Choroid plexus epithelial cell (primary cell): ENCODE data around the gene SORL1-AS1.

Experiments
- DNase-seq: peaks from one replicate; pipeline ENCODE4 v3.0.0-alpha.2; 2010; ENCODE audit warnings: low read depth
- H3K4me3 ChIP-seq: 2 replicates; pipeline ENCODE4 v1.5.1; 2011; ENCODE audit warnings: low read depth, mild to moderate bottlenecking, control low read depth, low read length, moderate library complexity
- CTCF ChIP-seq: conservative IDR thresholded peaks from 2 replicates; pipeline ENCODE4 v1.5.1; 2011; ENCODE audit warnings: low read depth, mild to moderate bottlenecking, control low read depth, inconsistent platforms, low read length, moderate library complexity

The SORL1-AS1 gene

GRCh38 chr11:121448011-121448410 is 4.8 kb downstream of the SORL1-AS1 start:
- H3K4me3 ChIP-seq, result no peak overlapping the region

GRCh38 chr11:121446752-121447156 is 6.0 kb downstream of the SORL1-AS1 start:
- H3K4me3 ChIP-seq, result no peak overlapping the region
- peak; percentile 46 for TF ChIP-seq CTCF
- peak; percentile 47 for DNase-seq

More at GRCh38 chr11:121448011-121448410, 4.8 kb downstream of the SORL1-AS1 start:
- no peak for DNase-seq
- no peak for TF ChIP-seq CTCF

DNA sequence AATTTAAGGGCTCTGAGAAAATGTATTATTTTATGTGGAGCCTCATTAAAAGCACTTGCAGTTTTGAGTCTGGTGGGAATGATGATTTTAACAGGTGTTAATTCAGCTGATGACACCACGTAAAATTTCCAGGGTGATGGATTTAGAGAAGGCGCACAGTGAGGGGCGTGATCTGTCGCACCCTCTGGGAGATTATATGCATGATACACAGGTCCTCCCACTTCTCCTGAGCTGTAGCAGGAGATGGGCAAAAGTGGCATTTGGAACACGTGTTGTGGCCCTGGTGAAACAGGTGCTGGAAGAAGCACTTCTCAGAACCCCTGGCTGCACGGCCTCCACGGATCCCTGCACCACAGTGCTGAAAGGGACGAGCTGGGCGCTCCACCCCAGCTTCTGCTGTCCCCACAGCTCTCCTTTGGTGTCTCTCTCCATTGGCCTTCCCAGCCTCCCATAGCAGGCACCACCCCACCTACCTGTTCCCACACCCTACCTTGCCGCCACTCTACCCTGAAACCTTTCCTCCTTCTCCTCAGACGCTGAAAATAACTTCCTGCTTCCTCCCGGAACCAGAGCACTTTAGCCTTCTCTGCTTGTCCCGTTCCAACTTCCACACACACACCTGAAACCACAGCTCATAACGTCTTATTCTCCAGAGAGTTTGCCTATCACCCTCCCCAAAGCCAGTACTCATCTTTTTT is 7.5 kb downstream of the SORL1-AS1 start:
- DNase-seq, result no peak
- no peak for TF ChIP-seq CTCF
- no peak overlapping the region for H3K4me3 ChIP-seq

DNA sequence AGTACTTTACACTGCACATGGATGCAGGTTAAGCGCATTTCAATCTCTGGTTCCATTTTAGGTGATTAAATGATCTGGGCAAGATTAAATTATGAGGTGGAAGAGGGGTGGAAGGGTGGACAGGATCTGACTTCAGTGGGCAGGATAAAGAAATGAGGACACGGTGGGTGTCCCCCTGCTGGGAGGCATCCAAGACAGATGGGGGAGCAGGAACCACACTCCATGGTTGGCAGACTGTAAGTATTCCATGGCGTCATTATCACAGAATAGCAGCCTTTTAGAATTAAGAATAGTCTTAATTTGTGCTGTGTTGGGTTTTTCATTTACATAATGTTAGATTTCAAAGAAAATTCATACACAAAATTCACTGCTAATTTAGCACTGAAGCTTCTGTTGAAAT is 8.2 kb downstream of the SORL1-AS1 start:
- no peak for DNase-seq
- no peak overlapping the region for H3K4me3 ChIP-seq
- TF ChIP-seq CTCF, result no peak

DNA sequence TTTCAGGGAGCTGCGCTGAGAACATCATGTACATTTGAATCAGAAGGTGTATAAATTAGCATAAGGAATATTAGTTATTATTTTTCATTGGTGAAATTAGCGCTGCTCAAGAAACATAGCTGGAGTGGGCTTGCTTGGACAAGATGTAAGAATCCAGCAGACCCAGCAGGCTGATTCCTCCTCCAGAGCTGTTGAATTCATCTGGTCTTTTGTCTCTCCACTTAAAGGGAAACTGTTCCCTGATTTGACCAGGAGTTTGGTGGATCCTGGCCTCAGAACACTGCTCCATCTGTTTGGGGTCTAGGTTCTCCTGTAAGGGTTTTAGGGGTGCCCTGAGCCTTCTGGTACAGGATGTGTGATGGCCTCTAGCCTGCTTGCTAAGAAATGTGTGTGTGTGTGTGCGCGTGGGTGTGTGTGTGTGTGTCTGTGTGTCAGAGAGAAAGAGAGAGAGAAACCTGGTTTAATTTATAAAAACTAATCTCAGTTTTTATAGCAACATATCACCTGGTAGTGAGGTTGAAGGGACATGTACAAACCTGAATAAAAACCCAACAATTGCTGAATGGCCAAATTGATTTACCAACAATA is 9.0 kb downstream of the SORL1-AS1 start:
- no peak for TF ChIP-seq CTCF
- DNase-seq, result no peak
- H3K4me3 ChIP-seq, result no peak overlapping the region

- no peak for TF ChIP-seq CTCF
Observed at GRCh38 chr11:121441521-121441920, 11.2 kb downstream of the SORL1-AS1 start.

DNA sequence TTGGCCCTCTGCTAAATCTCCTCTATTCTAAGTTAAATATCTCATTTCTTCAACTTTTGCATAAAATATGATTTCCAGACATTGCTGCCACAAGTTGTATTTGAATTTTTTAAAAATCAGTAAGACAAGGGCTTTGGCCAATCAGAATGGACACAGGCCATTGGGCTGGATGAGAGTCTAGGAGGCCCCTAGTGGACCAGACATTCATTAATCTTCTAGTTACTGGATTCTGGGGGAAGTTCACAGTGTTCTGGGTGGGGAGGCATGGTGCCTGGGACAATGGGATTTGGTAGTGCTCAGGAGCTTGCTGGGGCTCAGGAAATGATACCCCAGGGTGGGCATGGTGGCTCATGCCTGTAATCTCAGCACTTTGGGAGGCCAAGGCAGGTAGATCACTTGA is 13.0 kb downstream of the SORL1-AS1 start:
- H3K4me3 ChIP-seq, result no peak overlapping the region
- DNase-seq, result no peak

More at GRCh38 chr11:121441521-121441920, 11.2 kb downstream of the SORL1-AS1 start:
- no peak overlapping the region for H3K4me3 ChIP-seq
- DNase-seq, result no peak

More for the DNA sequence above, 13.0 kb downstream of the SORL1-AS1 start:
- TF ChIP-seq CTCF, result no peak
